Activated naive CD4-positive, alpha-beta T cell treated with anti-CD3 and anti-CD28 coated beads, Interleukin-2, amount 50 U/mL, for 16 hours (primary cell): ENCODE results near the gene ITIH5.

Experiments used
- DNase-seq: peaks from one replicate; pipeline ENCODE4 v3.0.0-alpha.2; 2020

The ITIH5 gene

GRCh38 chr10:7545261-7545660 lies 121.5 kb downstream of the ITIH5 start:
- DNase-seq, result no peak

GRCh38 chr10:7544203-7544602 lies 122.6 kb downstream of the ITIH5 start:
- DNase-seq, result no peak

DNA sequence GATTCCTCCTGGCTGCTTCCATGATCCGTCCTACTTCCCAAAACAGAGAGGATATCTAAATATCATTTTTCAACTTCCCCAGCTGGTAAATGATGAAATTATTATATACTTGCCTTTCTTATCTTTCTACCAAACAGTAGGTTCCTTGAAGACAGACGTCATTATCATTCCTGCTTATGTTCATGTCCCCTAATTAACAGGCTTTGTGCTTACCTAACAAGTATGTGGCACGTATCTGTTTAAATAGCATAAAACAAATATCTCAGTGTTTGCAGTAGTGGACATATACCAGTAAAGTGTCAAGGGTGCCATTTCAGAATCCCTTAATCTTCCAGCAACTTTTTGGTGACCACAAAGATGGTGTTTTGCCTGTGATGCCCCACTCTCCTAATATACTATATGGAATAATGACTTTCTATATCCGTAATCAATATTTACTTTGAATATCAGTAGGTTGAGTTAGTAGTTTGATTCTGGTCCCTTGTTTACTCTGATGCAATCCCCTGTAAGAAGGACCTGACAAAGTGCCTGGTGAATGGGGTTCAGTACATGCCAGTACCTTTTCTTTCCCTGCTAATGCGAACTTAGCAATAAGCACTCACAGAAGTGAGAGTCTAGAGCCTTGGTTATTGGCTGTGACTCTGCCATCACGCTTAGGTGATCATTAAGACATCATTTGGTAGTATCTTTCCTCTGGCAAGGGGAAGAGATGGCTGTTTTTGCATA lies 124.4 kb downstream of the ITIH5 start:
- no peak for DNase-seq

GRCh38 chr10:7541137-7542087 lies 125.4 kb downstream of the ITIH5 start:
- no peak for DNase-seq

GRCh38 chr10:7538970-7539654 lies 127.7 kb downstream of the ITIH5 start:
- no peak for DNase-seq

GRCh38 chr10:7537126-7537525 lies 129.6 kb downstream of the ITIH5 start:
- DNase-seq, result no peak

DNA sequence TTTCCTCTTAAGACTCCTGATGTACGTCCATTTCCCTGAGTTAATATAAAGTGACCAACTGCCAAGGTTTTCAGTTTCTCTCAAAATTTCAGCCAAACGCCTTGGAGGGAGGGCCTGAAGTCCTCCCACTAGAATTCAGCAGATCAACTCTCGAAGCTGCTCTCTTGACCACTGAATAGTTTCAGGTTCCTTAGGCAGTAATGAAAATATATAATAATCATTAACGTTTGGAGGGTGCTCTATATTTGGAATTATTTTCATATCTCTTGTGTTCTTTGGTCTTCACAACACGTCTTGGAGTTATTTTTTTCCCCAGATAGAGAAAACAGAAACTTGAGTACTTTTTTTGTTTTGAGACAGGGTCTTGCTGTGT lies 132.3 kb downstream of the ITIH5 start:
- no peak for DNase-seq

GRCh38 chr10:7533657-7534479 lies 132.9 kb downstream of the ITIH5 start:
- DNase-seq, result no peak

DNA sequence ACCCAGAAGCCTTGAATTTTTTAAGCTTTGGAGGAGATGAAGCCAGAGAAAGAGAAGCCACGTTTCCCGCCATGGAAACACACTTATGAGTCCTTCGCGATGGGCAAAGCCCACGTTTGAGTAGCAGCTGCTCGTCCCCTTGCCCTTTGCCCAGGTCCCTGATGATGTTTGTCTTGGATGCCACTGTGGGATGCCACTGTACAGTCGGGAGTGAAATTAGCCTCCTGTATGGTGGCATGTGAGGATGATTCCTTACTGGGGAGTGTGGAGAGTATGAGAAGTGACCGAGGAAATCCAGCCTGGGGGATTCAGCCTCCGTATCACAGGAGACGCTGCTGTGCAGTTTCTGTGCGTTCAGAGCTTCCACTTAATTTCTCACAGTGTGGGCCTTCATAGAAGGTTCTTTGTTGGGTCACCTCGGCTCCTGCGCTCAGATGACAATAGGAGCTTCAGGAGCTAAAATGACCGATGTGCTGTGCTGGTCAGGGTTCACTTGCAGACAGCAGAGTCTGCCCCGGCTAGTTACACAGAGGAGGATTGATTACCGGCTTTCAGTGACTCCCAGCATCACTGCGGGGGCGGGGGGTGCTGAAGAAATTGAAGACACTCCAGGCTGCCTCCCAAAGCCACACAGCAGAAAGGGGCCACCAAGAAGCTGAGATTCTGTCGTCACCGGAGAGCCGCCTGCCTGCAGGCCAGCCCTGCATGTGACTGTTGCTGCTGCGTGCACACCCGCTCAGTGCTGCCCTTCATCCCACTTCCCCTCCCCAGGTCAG lies 133.9 kb downstream of the ITIH5 start:
- no peak for DNase-seq

- no peak for DNase-seq
These were observed 137.1 kb downstream of the ITIH5 start for GRCh38 chr10:7529638-7530037.

GRCh38 chr10:7527468-7527867 lies 139.3 kb downstream of the ITIH5 start:
- no peak for DNase-seq

DNA sequence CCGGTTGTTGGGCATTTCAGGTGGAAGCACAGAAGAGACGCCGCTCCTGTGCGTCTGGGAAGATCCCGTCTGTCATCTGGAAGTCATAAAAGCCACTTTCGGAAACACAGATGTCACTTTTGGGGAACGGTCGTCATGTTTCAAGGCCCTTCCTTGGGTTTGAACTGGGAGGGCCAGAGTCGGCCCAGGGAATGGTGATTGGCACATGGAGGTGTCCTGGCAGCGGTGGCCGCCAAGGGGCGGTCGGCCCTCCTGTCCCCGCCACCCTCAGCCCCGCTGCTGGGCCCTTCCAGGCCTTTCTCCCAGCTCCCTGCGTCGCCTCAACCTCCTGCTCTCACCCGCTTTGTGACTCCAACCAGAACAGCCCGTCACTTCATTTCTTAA lies 140.8 kb downstream of the ITIH5 start:
- DNase-seq, result no peak

GRCh38 chr10:7525314-7526016 lies 141.3 kb downstream of the ITIH5 start:
- peak; percentile 55 for DNase-seq

DNA sequence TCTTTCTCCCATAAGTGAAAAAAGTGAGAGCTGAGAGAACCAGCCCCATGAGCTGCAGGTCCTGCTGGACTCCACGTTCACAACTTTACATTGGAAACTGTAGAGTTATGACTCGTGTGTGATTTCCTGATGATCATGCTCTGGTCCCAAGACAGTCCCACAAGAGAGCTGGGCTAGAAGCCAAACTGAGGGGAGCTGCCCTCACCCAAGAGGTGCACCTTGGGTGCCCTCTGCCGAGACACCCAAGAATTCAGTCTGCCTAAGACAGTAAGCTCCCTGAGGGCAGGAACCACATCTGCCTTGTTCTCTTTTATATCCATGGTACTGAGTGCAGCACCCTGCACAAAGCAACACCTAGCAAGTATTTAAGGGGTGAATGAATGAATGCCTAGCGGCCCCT lies 143.1 kb downstream of the ITIH5 start:
- no peak for DNase-seq

- no peak for DNase-seq
These were observed 146.0 kb downstream of the ITIH5 start for GRCh38 chr10:7520507-7521485.

DNA sequence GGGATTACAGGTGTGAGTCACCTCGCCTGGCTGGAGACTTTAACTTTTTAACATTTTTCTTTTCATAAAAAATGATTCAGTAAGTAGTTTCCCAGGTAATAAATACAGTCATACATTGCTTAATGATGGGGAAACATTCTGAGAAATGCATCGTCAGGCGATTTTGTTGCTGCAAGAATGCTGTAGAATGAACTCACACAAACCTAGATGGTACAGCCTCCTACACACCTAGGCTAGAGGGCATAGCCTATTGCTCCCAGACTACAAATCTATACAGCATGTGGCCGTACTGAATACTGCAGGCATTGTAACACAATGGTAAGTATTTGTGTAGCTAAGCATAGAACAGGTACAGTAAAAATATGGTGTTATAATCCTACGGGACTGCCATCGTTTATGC lies 147.4 kb downstream of the ITIH5 start:
- DNase-seq, result no peak

GRCh38 chr10:7518693-7519092 lies 148.1 kb downstream of the ITIH5 start:
- DNase-seq, result no peak

- DNase-seq, result no peak
These were observed 151.3 kb downstream of the ITIH5 start for GRCh38 chr10:7515439-7515838.

DNA sequence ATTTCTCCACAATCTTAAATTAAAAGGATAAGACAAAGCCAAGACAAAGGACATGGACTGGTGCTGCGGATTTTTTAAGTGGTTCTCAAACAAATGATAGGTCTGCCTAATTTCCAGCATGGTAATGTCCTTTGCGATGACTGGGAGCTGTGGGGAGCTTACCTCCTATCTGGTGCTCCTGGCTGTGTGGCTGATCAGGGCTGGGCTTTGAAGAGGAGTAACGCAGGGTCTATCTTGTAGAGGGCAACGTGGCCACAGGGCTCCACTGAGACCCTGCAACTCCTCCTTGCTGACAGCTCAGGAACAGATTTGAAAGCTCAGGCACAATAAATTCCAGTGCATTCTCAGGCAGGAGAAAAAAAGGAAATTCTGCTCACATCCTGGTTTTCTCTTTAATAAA lies 152.8 kb downstream of the ITIH5 start:
- no peak for DNase-seq

DNA sequence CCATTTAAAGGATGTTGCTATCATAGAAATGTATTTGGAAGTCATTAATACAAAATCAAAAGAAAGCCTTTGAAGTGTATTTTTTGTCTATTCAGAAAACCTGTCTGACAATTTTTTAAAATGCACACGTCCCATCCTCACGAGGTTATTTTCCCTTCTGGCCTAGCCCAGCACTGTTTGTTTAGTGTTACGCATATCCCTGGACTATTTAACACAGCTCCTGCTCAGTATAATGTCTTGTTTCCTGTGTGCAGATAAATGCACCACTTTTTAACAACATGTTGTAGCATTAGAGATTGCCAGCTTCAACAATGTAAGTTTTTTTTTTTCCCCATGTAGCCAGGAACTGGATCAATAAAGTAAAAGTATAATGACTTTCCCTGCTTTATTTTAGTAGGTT lies 153.3 kb downstream of the ITIH5 start:
- DNase-seq, result no peak
